Activated CD4-positive, alpha-beta T cell treated with anti-CD3 and anti-CD28 coated beads, Interleukin-2, amount 10 ng/mL, durations not matched to agents 7 days and 5 days (primary cell): ENCODE data around the gene MAMLD1. TPM values are rescaled to one million over a fixed set of nuclear protein-coding genes. Genes with fewer than 3 reads are reported as not detected.

ENCODE experiments used
- total RNA-seq, 2 experiments: library from RNA; stranded (reverse); gene quantifications; one replicate each; pipeline ENCODE4 v1.2.3, GENCODE V29; 2021

The MAMLD1 gene
- total RNA-seq, 2 experiments from 2014 or later = 2.4 to 3.4 TPM

Other genes starting within 250 kb of the MAMLD1 start
- 10 to 100 TPM; 36.5 to 50.6 TPM for gene MTM1, start 205.3 kb downstream of the MAMLD1 start, total RNA-seq